ENCODE data around the gene WIPF2.

DNA sequence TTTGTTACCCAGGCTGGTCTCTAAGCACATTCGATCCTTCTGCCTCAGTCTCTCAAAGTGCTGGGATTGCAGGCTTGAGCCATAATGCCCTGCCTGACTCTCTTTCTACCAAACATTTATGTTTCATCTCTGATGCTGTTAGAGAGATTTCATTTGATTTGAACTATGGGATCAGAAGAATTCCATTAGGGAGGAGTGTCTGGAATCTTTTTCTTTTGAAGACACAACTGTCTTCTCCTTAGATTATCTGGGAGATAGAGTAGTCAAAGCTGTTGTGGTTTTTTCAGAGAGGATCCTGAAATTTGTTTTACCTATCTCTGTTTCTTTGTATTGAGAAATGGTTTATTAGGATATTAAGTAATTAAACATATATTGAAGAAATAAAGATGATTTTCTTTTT, 29.4 kb downstream of the WIPF2 start:
- TF ChIP-seq, protein P1, sequence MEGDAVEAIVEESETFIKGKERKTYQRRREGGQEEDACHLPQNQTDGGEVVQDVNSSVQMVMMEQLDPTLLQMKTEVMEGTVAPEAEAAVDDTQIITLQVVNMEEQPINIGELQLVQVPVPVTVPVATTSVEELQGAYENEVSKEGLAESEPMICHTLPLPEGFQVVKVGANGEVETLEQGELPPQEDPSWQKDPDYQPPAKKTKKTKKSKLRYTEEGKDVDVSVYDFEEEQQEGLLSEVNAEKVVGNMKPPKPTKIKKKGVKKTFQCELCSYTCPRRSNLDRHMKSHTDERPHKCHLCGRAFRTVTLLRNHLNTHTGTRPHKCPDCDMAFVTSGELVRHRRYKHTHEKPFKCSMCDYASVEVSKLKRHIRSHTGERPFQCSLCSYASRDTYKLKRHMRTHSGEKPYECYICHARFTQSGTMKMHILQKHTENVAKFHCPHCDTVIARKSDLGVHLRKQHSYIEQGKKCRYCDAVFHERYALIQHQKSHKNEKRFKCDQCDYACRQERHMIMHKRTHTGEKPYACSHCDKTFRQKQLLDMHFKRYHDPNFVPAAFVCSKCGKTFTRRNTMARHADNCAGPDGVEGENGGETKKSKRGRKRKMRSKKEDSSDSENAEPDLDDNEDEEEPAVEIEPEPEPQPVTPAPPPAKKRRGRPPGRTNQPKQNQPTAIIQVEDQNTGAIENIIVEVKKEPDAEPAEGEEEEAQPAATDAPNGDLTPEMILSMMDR (IDR thresholded peaks at IDR 0.05; ENCODE audit: insufficient read depth, low read length, poor library complexity, severe bottlenecking), result no peak
- TF ChIP-seq EZH2phosphoT487 (conservative IDR thresholded peaks at IDR 0.05; ENCODE audit: low read length), result no peak
